ENCODE results near the gene ARL8B. TPM values are rescaled to one million over a fixed set of nuclear protein-coding genes. Genes with fewer than 3 reads are reported as not detected.

ARL8B gene
- total and polyA plus RNA-seq, 9 of the 15 experiments (the other 6 are each of a cell fraction or from before 2014, with no cell fraction given) = 28.5 to 99.4 (median 77.2) TPM

DNA sequence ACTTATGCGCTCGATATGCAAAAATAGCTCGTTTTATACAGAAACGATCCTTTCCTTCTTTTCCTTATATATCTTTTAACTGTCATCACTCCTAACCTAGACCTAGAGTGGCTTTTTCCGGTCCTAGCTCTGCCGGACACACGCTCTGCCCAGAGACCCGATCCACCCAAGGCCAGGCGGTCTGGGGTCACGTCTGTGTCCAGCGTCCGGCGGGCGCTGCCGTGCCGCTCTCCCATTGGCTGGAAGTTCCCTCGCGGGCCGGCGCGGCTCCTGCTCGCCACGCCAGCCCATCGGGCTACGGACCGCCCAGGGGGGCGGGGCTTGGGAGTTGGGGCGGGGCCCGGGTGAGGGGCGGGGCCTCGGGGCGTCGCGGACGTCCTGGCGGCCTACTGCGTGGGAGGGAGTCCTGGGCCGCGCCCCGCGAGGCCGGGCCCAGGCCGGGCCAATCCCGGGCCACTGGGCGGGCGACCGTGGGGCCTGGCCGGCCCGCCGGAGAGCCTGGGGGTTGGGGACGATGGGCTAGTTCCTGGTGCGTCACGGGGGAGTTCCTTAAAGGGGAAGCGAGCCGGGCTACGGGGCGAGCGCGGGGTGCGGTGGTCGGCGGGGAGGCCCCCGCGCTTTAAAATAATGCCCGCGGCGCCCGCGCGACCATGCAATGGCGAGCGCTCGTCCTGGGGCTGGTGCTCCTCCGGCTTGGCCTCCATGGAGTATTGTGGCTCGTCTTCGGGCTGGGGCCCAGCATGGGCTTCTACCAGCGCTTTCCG lies 65.2 kb downstream of the ARL8B start, which contains the start of gene EDEM1 (continued):
- TF ChIP-seq MGA (IDR thresholded peaks at IDR 0.05) (peak; percentile 80), SOX6 (IDR thresholded peaks at IDR 0.05) (peak; percentile 61; the same call in 1 of the 2 replicates), ERF (CRISPR knock-in tag; IDR thresholded peaks at IDR 0.05) (peak; percentile 54; the same call in 1 of the 2 replicates), POLR3A (IDR thresholded peaks at IDR 0.05; ENCODE audit: borderline replicate concordance, extremely low read depth, insufficient read depth, insufficient read length) (no peak), HIVEP1 (CRISPR knock-in tag; IDR thresholded peaks at IDR 0.05) (0 out of 2 replicates have a peak, but pooled peaks have one; percentile 73), COPS2 (conservative IDR thresholded peaks at IDR 0.05) (no peak), CUX1 (CRISPR knock-in tag; IDR thresholded peaks at IDR 0.05) (no peak), ZNF121 (CRISPR knock-in tag; conservative IDR thresholded peaks at IDR 0.05) (no peak), CBFA2T3 (IDR thresholded peaks at IDR 0.05) (no peak), ZNF507 (tag; conservative IDR thresholded peaks at IDR 0.05) (no peak), TRIM28 (IDR thresholded peaks at IDR 0.05) (no peak; the same call in 1 of the 2 replicates)

Measured in K562 (cell line).